Body of pancreas (tissue), 4 donors: ENCODE data around the gene FAHD2A. TPM values are rescaled to one million over a fixed set of nuclear protein-coding genes. Genes with fewer than 3 reads are reported as not detected.
A peak's percentile ranks its signal among the peaks of the same experiment; 100 is the strongest.

ENCODE experiments used
- ATAC-seq: fragments of 150-250 bp; one replicate; pipeline ENCODE4 v1.9.1; 2016
- DNase-seq, 4 donors: peaks; one replicate each; pipeline ENCODE4 v3.0.0-alpha.2; 2019
- H3K27ac ChIP-seq, 4 donors: fragments of 200-600 bp; sonication (generic); 1 replicate in 3 of 4; 2 replicates in 1 of 4; pipeline versions ENCODE4 v1.5.1 to v1.6.1; 2016 to 2019; ENCODE audit warnings: mild to moderate bottlenecking in 1 of 4, mixed read lengths in 1 of 4, moderate library complexity in 1 of 4
- H3K27me3 ChIP-seq, 2 donors: fragments of 200-600 bp; sonication (generic); one replicate each; pipeline ENCODE4 v1.6.0; 2016; ENCODE audit warnings: mild to moderate bottlenecking in 1 of 2
- H3K36me3 ChIP-seq, 2 donors: fragments of 200-600 bp; sonication (generic); replicated peaks in 1 of 2; 2 replicates each; pipeline ENCODE4 v1.5.1; 2016; ENCODE audit warnings: low read depth in 2 of 2; ENCODE audit not compliant: insufficient read depth in 1 of 2
- H3K4me1 ChIP-seq: fragments of 200-600 bp; sonication (generic); one replicate; pipeline ENCODE4 v1.6.0; 2016
- H3K4me3 ChIP-seq, 2 donors: fragments of 200-600 bp; sonication (generic); 1 replicate in 1 of 2; 2 replicates in 1 of 2; pipeline ENCODE4 v1.5.1; 2016 to 2019
- H3K9me3 ChIP-seq, 3 donors: fragments of 200-600 bp; sonication (generic); 1 replicate in 2 of 3; 2 replicates in 1 of 3; pipeline ENCODE4 v1.5.1; 2016
- POLR2A ChIP-seq, 3 donors: fragments of 450-650 bp; IDR thresholded peaks; one replicate each; pipeline ENCODE4 v1.6.1; 2016; ENCODE audit warnings: antibody characterized with exemption in 3 of 3, mild to moderate bottlenecking in 2 of 3
- whole genome bisulfite sequencing, 2 donors: methylation state at CpG; one replicate each; pipeline ENCODE4 v1.1.5; 2017; 5-methylcytosine and 5-hydroxymethylcytosine counted together
- intact Hi-C: fragments of 100-400 bp; cut with DNase I; formaldehyde crosslinking; loops from one replicate; pipeline ENCODE4 v1.15.1; 2023
- total RNA-seq, 2 donors: library from RNA; depleted of rRNA; stranded (reverse); fragments of >200 nt; gene quantifications; one replicate each; pipeline ENCODE4 v1.1.0, GENCODE V29; 2016
- TF ChIP-seq, protein P1 (sequence below), 7 experiments: fragments of 450-650 bp in 4 of 7; fragments of 200-600 bp in 3 of 7; sonication (generic) in 3 of 7; IDR thresholded peaks; one replicate each; pipeline ENCODE4 v1.5.1; 2016 to 2019; ENCODE audit warnings: antibody characterized with exemption in 7 of 7

Gene FAHD2A
- total RNA-seq, 2 donors from 2014 or later: 15.2 to 18.9 TPM

GRCh38 chr2:95388856-95389244 is 13.7 kb upstream of the FAHD2A start:
- Histone ChIP-seq H3K9me3 (no peaks in the 10 kb centered on the region), H3K36me3 (no peaks in the 10 kb centered on the region), H3K4me1 (peaks cover 43% of the 10 kb centered on the region), H3K27ac (no peak overlapping the region), H3K27me3 (no peaks in the 10 kb centered on the region), H3K4me3 (no peak overlapping the region)
- intact Hi-C loops: no loop called here
- DNase-seq (no peak), ATAC-seq (no peak)
- 44 to 53% methylated on average over 10 to 15 of the region's 15 CpGs for WGBS, 2 donors
- TF ChIP-seq, protein P1, sequence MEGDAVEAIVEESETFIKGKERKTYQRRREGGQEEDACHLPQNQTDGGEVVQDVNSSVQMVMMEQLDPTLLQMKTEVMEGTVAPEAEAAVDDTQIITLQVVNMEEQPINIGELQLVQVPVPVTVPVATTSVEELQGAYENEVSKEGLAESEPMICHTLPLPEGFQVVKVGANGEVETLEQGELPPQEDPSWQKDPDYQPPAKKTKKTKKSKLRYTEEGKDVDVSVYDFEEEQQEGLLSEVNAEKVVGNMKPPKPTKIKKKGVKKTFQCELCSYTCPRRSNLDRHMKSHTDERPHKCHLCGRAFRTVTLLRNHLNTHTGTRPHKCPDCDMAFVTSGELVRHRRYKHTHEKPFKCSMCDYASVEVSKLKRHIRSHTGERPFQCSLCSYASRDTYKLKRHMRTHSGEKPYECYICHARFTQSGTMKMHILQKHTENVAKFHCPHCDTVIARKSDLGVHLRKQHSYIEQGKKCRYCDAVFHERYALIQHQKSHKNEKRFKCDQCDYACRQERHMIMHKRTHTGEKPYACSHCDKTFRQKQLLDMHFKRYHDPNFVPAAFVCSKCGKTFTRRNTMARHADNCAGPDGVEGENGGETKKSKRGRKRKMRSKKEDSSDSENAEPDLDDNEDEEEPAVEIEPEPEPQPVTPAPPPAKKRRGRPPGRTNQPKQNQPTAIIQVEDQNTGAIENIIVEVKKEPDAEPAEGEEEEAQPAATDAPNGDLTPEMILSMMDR (IDR thresholded peaks at IDR 0.05): no peak
- TF ChIP-seq POLR2A (IDR thresholded peaks at IDR 0.05): no peak

GRCh38 chr2:95389245-95390119 is 13.0 kb upstream of the FAHD2A start:
- H3K27me3 ChIP-seq: no peaks in the 10 kb centered on the region
- 61 to 70% methylated on average over 32 to 46 of the region's 46 CpGs for WGBS, 2 donors
- H3K36me3 ChIP-seq: no peaks in the 10 kb centered on the region
- no peak overlapping the region for H3K27ac ChIP-seq
- no peak overlapping the region for H3K4me3 ChIP-seq
- ATAC-seq (peak; percentile 58), DNase-seq (peak; percentile 55 to 74 (median 66))
- no peak for TF ChIP-seq POLR2A (IDR thresholded peaks at IDR 0.05)
- TF ChIP-seq, protein P1 (IDR thresholded peaks at IDR 0.05): peak; percentile 75 to 96 (median 83)
- intact Hi-C loops: no loop called here
- H3K4me1 ChIP-seq: peaks cover 43% of the 10 kb centered on the region
- no peaks in the 10 kb centered on the region for H3K9me3 ChIP-seq

GRCh38 chr2:95390272-95390880 is 12.1 kb upstream of the FAHD2A start:
- H3K4me1 ChIP-seq: peaks cover 43% of the 10 kb centered on the region
- intact Hi-C loops: no loop called here
- no peaks in the 10 kb centered on the region for H3K27me3 ChIP-seq
- no peaks in the 10 kb centered on the region for H3K36me3 ChIP-seq
- no peaks in the 10 kb centered on the region for H3K9me3 ChIP-seq
- H3K4me3 ChIP-seq: no peak overlapping the region
- DNase-seq (peak in 3 of 4 donors; percentile 20 to 69 (median 38)), ATAC-seq (no peak)
- WGBS, 2 donors: 71 to 93% methylated on average over 2 to 4 of the region's 4 CpGs
- no peak overlapping the region for H3K27ac ChIP-seq
- no peak for TF ChIP-seq POLR2A (IDR thresholded peaks at IDR 0.05)
- TF ChIP-seq, protein P1 (IDR thresholded peaks at IDR 0.05): no peak

DNA sequence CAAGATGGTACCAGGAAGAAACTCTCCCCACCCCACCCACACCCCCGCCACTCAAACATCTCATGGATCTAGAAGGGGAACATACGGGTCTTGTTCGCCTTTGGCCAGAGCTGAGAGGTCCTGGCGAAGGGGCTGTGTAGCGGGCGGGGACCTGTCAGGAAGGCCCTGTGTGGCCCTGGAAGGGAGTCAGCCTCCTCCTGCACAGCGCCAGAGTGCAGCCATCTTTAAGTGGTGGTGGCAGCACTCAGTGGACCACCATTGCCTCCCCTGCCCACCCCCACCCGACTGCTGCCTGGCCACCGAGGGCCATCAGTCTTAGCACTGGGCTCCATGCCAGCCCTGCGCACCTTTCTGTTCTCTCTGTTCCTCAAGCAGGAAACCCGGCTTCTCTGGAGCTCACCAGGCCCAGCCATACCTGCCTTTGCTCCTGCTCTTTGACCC is 11.6 kb upstream of the FAHD2A start:
- no peaks in the 10 kb centered on the region for H3K36me3 ChIP-seq
- ATAC-seq: no peak
- DNase-seq: peak in 1 of 4 donors; percentile 44
- peak overlapping the region in 1 of 4 donors; percentile 66 for H3K27ac ChIP-seq
- H3K27me3 ChIP-seq: no peaks in the 10 kb centered on the region
- peaks cover 43% of the 10 kb centered on the region for H3K4me1 ChIP-seq
- intact Hi-C loops: no loop called here
- no peak overlapping the region for H3K4me3 ChIP-seq
- no peaks in the 10 kb centered on the region for H3K9me3 ChIP-seq
- 63 to 78% methylated on average over 3 to 11 of the region's 11 CpGs for WGBS, 2 donors
- TF ChIP-seq, protein P1 (IDR thresholded peaks at IDR 0.05): no peak
- TF ChIP-seq POLR2A (IDR thresholded peaks at IDR 0.05): no peak
